HCT116 (cell line): Measurements from ENCODE around the gene XAGE2. TPM values are rescaled to one million over a fixed set of nuclear protein-coding genes. Genes with fewer than 3 reads are reported as not detected.
"Not testable (repeated sequence)": the region's sequence is repeated elsewhere in the genome, so short reads cannot be mapped to it uniquely, and the experiment has no call there.

ENCODE experiments used
- ATAC-seq: fragments of 200-7000 bp; cut with Tn5 transposase; 2 replicates; pipeline ENCODE4 v1.9.1; 2020; ENCODE audit warnings: mild to moderate bottlenecking, moderate library complexity
- BruUV-seq: library from RNA; stranded (reverse); fragments of 400-500 nt; replicated peaks from 2 replicates; lab custom pipeline; 2021; lab: Mats Ljungman, UMichigan
- CTCF ChIA-PET: fragments of 300-600 bp; sonication (Branson Sonifier 250); formaldehyde crosslinking; loops from one replicate; lab custom pipeline; 2021; ENCODE audit warnings: antibody characterized with exemption; lab: Charles Lee
- POLR2A ChIA-PET: fragments of 300-600, 350-600 bp; sonication (Branson Sonifier 250); formaldehyde crosslinking; loops from one replicate; lab custom pipeline; 2021; ENCODE audit warnings: antibody characterized with exemption; lab: Charles Lee
- RAD21 ChIA-PET, 2 experiments: fragments of 300-600 bp; sonication (Branson Sonifier 250); formaldehyde crosslinking; loops; one replicate each; lab custom pipeline; 2023; ENCODE audit warnings: low total read pairs in 2 of 2; ENCODE audit not compliant: uncharacterized antibody in 2 of 2, unreplicated experiment in 2 of 2, low non-redundant PET in 1 of 2; lab: Charles Lee
- DNase-seq: peaks from one replicate; pipeline ENCODE4 v3.0.0-alpha.2; 2010; ENCODE audit warnings: low read depth, low spot score
- H2AFZ ChIP-seq: fragments of 200-600 bp; shearing (Covaris generic), sonication (generic); 2 replicates; pipeline ENCODE4 v1.6.1; 2017; ENCODE audit warnings: low read depth, mixed run types, mixed read lengths, antibody characterized with exemption, low read length; ENCODE audit not compliant: poor library complexity, severe bottlenecking
- H3K27ac ChIP-seq: 2 replicates; pipeline ENCODE4 v1.5.1; 2012; ENCODE audit warnings: low read depth, low read length
- H3K27me3 ChIP-seq: fragments of 200-600 bp; sonication (generic); 2 replicates; pipeline ENCODE4 v1.6.1; 2016; ENCODE audit warnings: mixed run types, low read length, mixed read lengths; ENCODE audit not compliant: insufficient read depth
- H3K36me3 ChIP-seq, 2 experiments: fragments of 200-500 bp in 1 of 2; fragments of 200-600 bp in 1 of 2; sonication (Bioruptor generic) in 1 of 2; sonication (generic) in 1 of 2; 2 replicates each; pipeline versions ENCODE4 v1.5.1 to v1.6.1; 2014 to 2016; ENCODE audit warnings: low read length in 2 of 2, inconsistent platforms in 1 of 2, mixed read lengths in 1 of 2, mixed run types in 1 of 2; ENCODE audit not compliant: insufficient read depth in 2 of 2, control insufficient read depth in 1 of 2
- H3K4me1 ChIP-seq, 2 experiments: fragments of 200-600 bp in 1 of 2; sonication (generic) in 1 of 2; 2 replicates each; pipeline versions ENCODE4 v1.5.1 to v1.6.1; 2012 to 2017; ENCODE audit warnings: low read length in 2 of 2, inconsistent platforms in 1 of 2, mild to moderate bottlenecking in 1 of 2, mixed read lengths in 1 of 2, mixed run types in 1 of 2, moderate library complexity in 1 of 2; ENCODE audit not compliant: insufficient read depth in 2 of 2, control insufficient read depth in 1 of 2
- H3K4me2 ChIP-seq: fragments of 200-600 bp; sonication (generic); 2 replicates; pipeline ENCODE4 v1.6.1; 2017; ENCODE audit warnings: mixed run types, low read length, mixed read lengths
- H3K4me3 ChIP-seq, 2 experiments: fragments of 200-600 bp in 1 of 2; sonication (generic) in 1 of 2; replicated peaks in 1 of 2; 2 replicates each; pipeline ENCODE4 v1.5.1; 2011 to 2016; ENCODE audit warnings: low read length in 2 of 2, control low read depth in 1 of 2, low read depth in 1 of 2, mild to moderate bottlenecking in 1 of 2, mixed read lengths in 1 of 2, mixed run types in 1 of 2
- H3K79me2 ChIP-seq: fragments of 200-600 bp; sonication (generic); 2 replicates; pipeline ENCODE4 v1.6.1; 2017; ENCODE audit warnings: mild to moderate bottlenecking, mixed run types, low read length, moderate library complexity, mixed read lengths; ENCODE audit not compliant: insufficient read depth
- H3K9ac ChIP-seq: fragments of 200-600 bp; sonication (generic); 2 replicates; pipeline ENCODE4 v1.6.1; 2016; ENCODE audit warnings: low read length, mixed read lengths
- H3K9me2 ChIP-seq: fragments of 200-600 bp; sonication (generic), shearing (Covaris generic); 2 replicates; pipeline ENCODE4 v1.6.1; 2017; ENCODE audit warnings: mixed run types, mild to moderate bottlenecking, moderate library complexity; ENCODE audit not compliant: insufficient read depth
- H3K9me3 ChIP-seq, 2 experiments: fragments of 200-500 bp in 1 of 2; fragments of 200-600 bp in 1 of 2; sonication (Bioruptor generic) in 1 of 2; sonication (generic) in 1 of 2; 2 replicates each; pipeline ENCODE4 v1.6.1; 2014 to 2017; ENCODE audit warnings: low read length in 2 of 2, mixed read lengths in 2 of 2, inconsistent platforms in 1 of 2, low read depth in 1 of 2, mild to moderate bottlenecking in 1 of 2, mixed run types in 1 of 2, moderate library complexity in 1 of 2; ENCODE audit not compliant: control insufficient read depth in 1 of 2, insufficient read depth in 1 of 2
- H4K20me1 ChIP-seq: fragments of 200-600 bp; sonication (generic), shearing (Covaris generic); 2 replicates; pipeline ENCODE4 v1.6.1; 2017; ENCODE audit warnings: mixed run types, mild to moderate bottlenecking, moderate library complexity; ENCODE audit not compliant: insufficient read depth
- CBX3 ChIP-seq: IDR thresholded peaks from 2 replicates; pipeline ENCODE4 v1.6.1; 2012; ENCODE audit warnings: low read depth
- CTCF ChIP-seq, 3 experiments: fragments of 200-600 bp in 1 of 3; sonication (generic) in 1 of 3; IDR thresholded peaks in 2 of 3; conservative IDR thresholded peaks in 1 of 3; 2 replicates each; pipeline ENCODE4 v1.5.1; 2012 to 2017; ENCODE audit warnings: low read depth in 2 of 3, low read length in 2 of 3, antibody characterized with exemption in 1 of 3, borderline replicate concordance in 1 of 3, control low read depth in 1 of 3, mild to moderate bottlenecking in 1 of 3, mixed read lengths in 1 of 3, mixed run types in 1 of 3, moderate library complexity in 1 of 3; ENCODE audit not compliant: insufficient read depth in 1 of 3
- FOSL1 ChIP-seq: IDR thresholded peaks from 2 replicates; pipeline ENCODE4 v1.6.1; 2012; ENCODE audit warnings: low read depth
- JUND ChIP-seq: IDR thresholded peaks from 2 replicates; pipeline ENCODE4 v1.6.1; 2012
- RAD21 ChIP-seq: IDR thresholded peaks from 2 replicates; pipeline ENCODE4 v1.6.1; 2012; ENCODE audit warnings: low read depth, mild to moderate bottlenecking
- SP1 ChIP-seq: IDR thresholded peaks from 2 replicates; pipeline ENCODE4 v1.6.1; 2012; ENCODE audit warnings: low read depth
- intact Hi-C: fragments of 100-400 bp; cut with micrococcal nuclease; formaldehyde crosslinking; loops from 2 replicates; pipeline ENCODE4 v1.10.0; 2022
- total RNA-seq: library from RNA; stranded (reverse); gene quantifications from one replicate; pipeline ENCODE4 v1.2.1, GENCODE V29; 2021; ENCODE audit not compliant: unreplicated experiment

The XAGE2 gene
- total RNA-seq, 1 experiment from 2014 or later, result not detected

- H3K36me3 ChIP-seq, H2AFZ ChIP-seq, H3K9me3 ChIP-seq, H3K27ac ChIP-seq, H3K79me2 ChIP-seq, H3K4me2 ChIP-seq, intact Hi-C loops, H3K4me3 ChIP-seq, H3K27me3 ChIP-seq, POLR2A ChIA-PET, H4K20me1 ChIP-seq, H3K9me2 ChIP-seq, RAD21 ChIA-PET, H3K9ac ChIP-seq, BruUV-seq: not testable (repeated sequence)
- ATAC-seq, result peak; percentile 77
- peak; percentile 16 to 52 (median 49); a peak in 4 of 6 replicates for TF ChIP-seq CTCF (IDR thresholded peaks at IDR 0.05 in 2 of 3, conservative IDR thresholded peaks at IDR 0.05 in 1 of 3; ENCODE audit: borderline replicate concordance in 1 of 3, insufficient read depth in 1 of 3, low read depth in 2 of 3, low read length in 2 of 3)
- TF ChIP-seq RAD21, result peak; percentile 38
- peaks cover 0 to 17% of the 10 kb centered on the region in 2 experiments; a peak in 2 of 4 replicates for H3K4me1 ChIP-seq
- CTCF ChIA-PET, result interaction anchor here (1.2 kb wide), 1 partner anchor 18 kb away, joined by 3 read pairs; no protein-coding TSS in a partner anchor
- peak; percentile 32 for DNase-seq
Measured at GRCh38 chrX:52345402-52345801, 23.4 kb upstream of the XAGE2 start.

GRCh38 chrX:52346174-52347165 is 22.4 kb upstream of the XAGE2 start:
- Histone ChIP-seq H3K9ac (no peak overlapping the region), H3K36me3 (no peaks in the 10 kb centered on the region), H3K79me2 (no peaks in the 10 kb centered on the region), H3K9me3 (no peaks in the 10 kb centered on the region), H3K4me1 (peaks cover 0 to 15% of the 10 kb centered on the region in 2 experiments; a peak in 2 of 4 replicates), H3K27ac (no peak overlapping the region), H2AFZ (no peak overlapping the region), H3K9me2 (no peaks in the 10 kb centered on the region), H3K27me3 (peaks cover 5% of the 10 kb centered on the region), H4K20me1 (no peaks in the 10 kb centered on the region), H3K4me3 (no peak overlapping the region), H3K4me2 (peak overlapping the region; percentile 35)
- POLR2A ChIA-PET, result no interaction called here
- intact Hi-C loops, result no loop called here
- CTCF ChIA-PET, result interaction anchor here (1.2 kb wide), 1 partner anchor 17 kb away, joined by 3 read pairs; no protein-coding TSS in a partner anchor
- TF ChIP-seq SP1, result 0 out of 2 replicates have a peak, but pooled peaks have one; percentile 33
- no peak for TF ChIP-seq CBX3
- TF ChIP-seq JUND, result peak; percentile 73
- TF ChIP-seq FOSL1, result peak; percentile 80
- RAD21 ChIA-PET, result no interaction called here
- DNase-seq (peak; percentile 43), ATAC-seq (peak; percentile 81)
- BruUV-seq, result no TSS peak
